Measurements from ENCODE around the gene DDX50.

DDX50 gene

GRCh38 chr10:68988530-68989316 lies 87.6 kb downstream of the DDX50 start, which contains the start of gene KIFBP:
Gene KIFBP (plus strand): TSS chr10:68988803. CDS start chr10:68988833, 30 bp downstream.
- peak; percentile 96 for DNase-seq

- DNase-seq = peak; percentile 47
Measured at GRCh38 chr10:68989317-68989990, 88.3 kb downstream of the DDX50 start.

- no peak for DNase-seq
Measured at GRCh38 chr10:68992636-68993440, 91.7 kb downstream of the DDX50 start.
